AG10803 (cell line): ENCODE data around the gene CCDC24.

ENCODE experiments used
- DNase-seq: peaks from one replicate; pipeline ENCODE4 v3.0.0; 2010; ENCODE audit warnings: low read depth
- H3K4me3 ChIP-seq: 2 replicates; pipeline ENCODE4 v1.5.1; 2011; ENCODE audit warnings: mild to moderate bottlenecking, low read length, control low read depth
- CTCF ChIP-seq: conservative IDR thresholded peaks from 2 replicates; pipeline ENCODE4 v1.5.1; 2011; ENCODE audit warnings: mild to moderate bottlenecking, low read length, control low read depth, inconsistent platforms

The CCDC24 gene

GRCh38 chr1:44025816-44026215 is 34.4 kb downstream of the CCDC24 start:
- no peak for TF ChIP-seq CTCF
- no peak for DNase-seq
- H3K4me3 ChIP-seq, result no peak overlapping the region

GRCh38 chr1:44027320-44027719 is 35.9 kb downstream of the CCDC24 start:
- no peak overlapping the region for H3K4me3 ChIP-seq
- TF ChIP-seq CTCF, result no peak
- DNase-seq, result no peak

- peak overlapping the region; percentile 81 for H3K4me3 ChIP-seq
- DNase-seq, result no peak
- 0 out of 2 replicates have a peak, but pooled peaks have one; percentile 0 for TF ChIP-seq CTCF
Measured at GRCh38 chr1:44029260-44029910, 38.0 kb downstream of the CCDC24 start.

GRCh38 chr1:44029911-44030604 is 38.7 kb downstream of the CCDC24 start:
- no peak for TF ChIP-seq CTCF
- H3K4me3 ChIP-seq, result peak overlapping the region; percentile 81
- DNase-seq, result peak; percentile 88

- peak; percentile 9; the same call in 1 of the 2 replicates for TF ChIP-seq CTCF
- peak; percentile 28 for DNase-seq
- H3K4me3 ChIP-seq, result peak overlapping the region; percentile 81
Measured at GRCh38 chr1:44030605-44031251, 39.3 kb downstream of the CCDC24 start.

GRCh38 chr1:44031252-44032169 is 40.1 kb downstream of the CCDC24 start, which contains the start of gene SLC6A9:
SLC6A9 (minus strand) TSS chr1:44031462; CDS start chr1:44024277, 7,185 bp downstream.
- DNase-seq, result peak; percentile 85
- no peak for TF ChIP-seq CTCF
- H3K4me3 ChIP-seq, result peak within 1 kb of the TSS; percentile 81
